ENCODE data around the gene NUP37. TPM values are rescaled to one million over a fixed set of nuclear protein-coding genes. Genes with fewer than 3 reads are reported as not detected.

Gene NUP37
- total RNA-seq, 1 donor = 36.2 TPM

GRCh38 chr12:102023343-102023930, 96.5 kb downstream of the NUP37 start:
- no peak overlapping the region for H3K4me3 ChIP-seq (ENCODE audit: low read depth, low read length)
- DNase-seq (ENCODE audit: low read depth) = peak; percentile 81
- no peak for TF ChIP-seq CTCF (IDR thresholded peaks at IDR 0.05; ENCODE audit: insufficient read depth, low read length)

Other genes starting within 250 kb of the NUP37 start
- gene DRAM1, start 242.5 kb downstream of the NUP37 start, total RNA-seq (ENCODE audit: low replicate concordance) = 18.1 and 41.5 TPM in 2 replicates
- gene WASHC3, start 58.1 kb downstream of the NUP37 start, total RNA-seq (ENCODE audit: low replicate concordance) = 58.5 and 141 TPM in 2 replicates
- gene PARPBP, start 69 bp upstream of the NUP37 start, total RNA-seq (ENCODE audit: low replicate concordance) = 4.1 and 15.8 TPM in 2 replicates
- gene PMCH, start 77.7 kb upstream of the NUP37 start, total RNA-seq (ENCODE audit: low replicate concordance) = 0.27 TPM in 1 of 2 replicates, not detected in the other